Neural crest cell (in vitro differentiated cells): ENCODE results near the gene RPRD1A. TPM values are rescaled to one million over a fixed set of nuclear protein-coding genes. Genes with fewer than 3 reads are reported as not detected.
"Not testable (repeated sequence)": the region's sequence is repeated elsewhere in the genome, so short reads cannot be mapped to it uniquely, and the experiment has no call there.

Experiments
- DNase-seq: peaks from one replicate; pipeline ENCODE4 v3.0.0; 2021; ENCODE audit warnings: low read depth, mixed read lengths, low spot score
- H3K27ac Mint-ChIP-seq: one replicate; pipeline ENCODE4 v1.8.0; 2021; ENCODE audit warnings: mild to moderate bottlenecking, mixed read lengths; ENCODE audit not compliant: unreplicated experiment
- H3K27me3 Mint-ChIP-seq: 2 replicates; pipeline ENCODE4 v1.8.0; 2021; ENCODE audit warnings: low read depth, mild to moderate bottlenecking, mixed read lengths
- H3K36me3 Mint-ChIP-seq: 2 replicates; pipeline ENCODE4 v1.8.0; 2021; ENCODE audit warnings: low read depth, mild to moderate bottlenecking, mixed read lengths
- H3K4me1 Mint-ChIP-seq: 2 replicates; pipeline ENCODE4 v1.8.0; 2021; ENCODE audit warnings: mixed read lengths
- H3K4me3 Mint-ChIP-seq: one replicate; pipeline ENCODE4 v1.8.0; 2021; ENCODE audit warnings: mild to moderate bottlenecking, mixed read lengths
- H3K9me3 Mint-ChIP-seq: 2 replicates; pipeline ENCODE4 v1.8.0; 2021; ENCODE audit warnings: mixed read lengths
- CTCF ChIP-seq: fragments of 200-600 bp; sonication (generic); conservative IDR thresholded peaks from 2 replicates; pipeline ENCODE4 v1.5.0; 2021; ENCODE audit warnings: antibody characterized with exemption, mild to moderate bottlenecking
- total RNA-seq: library from RNA; stranded (reverse); gene quantifications from 2 replicates; pipeline ENCODE4 v1.2.1, GENCODE V29; 2021

RPRD1A gene
- total RNA-seq, 1 donor from 2014 or later, result 76.3 TPM

- DNase-seq, result no peak
- Mint-ChIP-seq H3K27ac (no peak overlapping the region), H3K4me3 (peak overlapping the region; percentile 8), H3K36me3 (no peaks in the 10 kb centered on the region), H3K4me1 (peaks cover 16% of the 10 kb centered on the region), H3K9me3 (no peaks in the 10 kb centered on the region), H3K27me3 (peaks cover 3% of the 10 kb centered on the region)
- TF ChIP-seq CTCF, result no peak
Measured at GRCh38 chr18:35968278-35968880, 99.0 kb downstream of the RPRD1A start.

DNA sequence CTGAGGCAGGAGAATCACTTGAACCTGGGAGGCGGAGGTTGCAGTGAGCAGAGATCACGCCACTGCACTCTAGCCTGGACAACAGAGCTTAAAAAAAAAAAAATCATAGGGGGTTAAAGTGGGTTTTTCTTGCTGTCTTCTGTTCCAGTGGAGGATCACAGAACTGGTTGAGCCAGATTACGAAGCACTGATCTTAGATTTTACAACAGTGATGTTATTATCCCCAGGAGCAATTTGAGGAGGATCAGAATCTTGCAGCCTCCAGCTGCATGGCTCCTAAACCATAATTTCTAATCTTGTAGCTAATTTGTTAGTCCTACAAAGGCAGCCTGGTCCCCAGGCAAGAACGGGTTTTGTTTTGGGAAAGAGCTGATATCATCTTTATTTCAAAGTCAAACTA lies 99.5 kb downstream of the RPRD1A start:
- DNase-seq, H3K27ac Mint-ChIP-seq, H3K36me3 Mint-ChIP-seq, H3K4me3 Mint-ChIP-seq, H3K9me3 Mint-ChIP-seq, H3K27me3 Mint-ChIP-seq: not testable (repeated sequence)
- H3K4me1 Mint-ChIP-seq, result peaks cover 11% of the 10 kb centered on the region

DNA sequence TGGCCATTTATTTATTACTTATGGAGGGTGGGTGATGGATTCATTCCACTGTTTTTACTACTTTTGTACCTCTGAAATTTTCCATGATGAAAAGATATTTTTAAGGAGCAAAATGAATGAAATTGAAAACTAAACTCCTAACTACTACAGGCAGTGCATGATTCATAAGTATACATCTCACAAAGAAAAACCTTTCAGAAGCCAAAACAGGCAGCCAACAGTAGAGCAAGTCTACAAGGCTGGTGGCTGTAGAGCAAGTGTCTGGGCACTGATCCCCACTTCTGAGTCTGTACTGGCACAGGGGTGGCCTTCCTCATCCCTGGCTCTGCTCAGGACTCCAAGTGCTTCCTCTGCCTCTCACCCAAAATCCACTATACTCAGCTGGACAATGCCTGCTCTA lies 103.0 kb downstream of the RPRD1A start:
- H3K27ac Mint-ChIP-seq, result no peak overlapping the region
- no peaks in the 10 kb centered on the region for H3K4me1 Mint-ChIP-seq
- TF ChIP-seq CTCF, result no peak
- H3K27me3 Mint-ChIP-seq, result peaks cover 12% of the 10 kb centered on the region
- H3K36me3 Mint-ChIP-seq, result no peaks in the 10 kb centered on the region
- peaks cover 4% of the 10 kb centered on the region for H3K9me3 Mint-ChIP-seq
- no peak for DNase-seq
- H3K4me3 Mint-ChIP-seq, result no peak overlapping the region

GRCh38 chr18:35962320-35962719 lies 105.0 kb downstream of the RPRD1A start:
- Mint-ChIP-seq H3K9me3 (peaks cover 12% of the 10 kb centered on the region), H3K36me3 (peaks cover 4% of the 10 kb centered on the region), H3K27me3 (peaks cover 24% of the 10 kb centered on the region), H3K4me3 (no peak overlapping the region), H3K4me1 (no peaks in the 10 kb centered on the region), H3K27ac (peak overlapping the region; percentile 3)
- no peak for TF ChIP-seq CTCF
- no peak for DNase-seq

DNA sequence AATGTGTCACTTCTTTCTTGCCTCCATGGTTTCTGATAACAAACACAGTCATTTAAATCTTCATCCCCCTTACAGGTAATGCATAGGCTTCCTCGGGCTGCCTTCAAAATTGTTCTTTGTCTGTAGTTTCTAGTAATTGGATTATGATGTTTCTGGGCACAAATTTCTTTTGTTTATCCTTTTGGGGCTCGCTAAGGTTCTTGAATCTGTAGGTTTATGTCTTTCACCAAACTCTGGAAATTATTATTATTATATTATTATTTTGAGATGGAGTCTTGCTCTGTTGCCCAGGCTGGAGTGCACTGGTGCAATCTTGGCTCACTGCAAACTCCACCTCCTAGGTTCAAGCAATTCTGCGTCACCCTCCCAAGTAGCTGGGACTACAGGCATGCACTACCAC lies 111.1 kb downstream of the RPRD1A start:
- no peak overlapping the region for H3K4me3 Mint-ChIP-seq
- no peak for DNase-seq
- no peak overlapping the region for H3K27ac Mint-ChIP-seq
- no peaks in the 10 kb centered on the region for H3K4me1 Mint-ChIP-seq
- peaks cover 4% of the 10 kb centered on the region for H3K36me3 Mint-ChIP-seq
- H3K9me3 Mint-ChIP-seq, result peaks cover 7% of the 10 kb centered on the region
- TF ChIP-seq CTCF, result no peak
- H3K27me3 Mint-ChIP-seq, result peaks cover 41% of the 10 kb centered on the region

DNA sequence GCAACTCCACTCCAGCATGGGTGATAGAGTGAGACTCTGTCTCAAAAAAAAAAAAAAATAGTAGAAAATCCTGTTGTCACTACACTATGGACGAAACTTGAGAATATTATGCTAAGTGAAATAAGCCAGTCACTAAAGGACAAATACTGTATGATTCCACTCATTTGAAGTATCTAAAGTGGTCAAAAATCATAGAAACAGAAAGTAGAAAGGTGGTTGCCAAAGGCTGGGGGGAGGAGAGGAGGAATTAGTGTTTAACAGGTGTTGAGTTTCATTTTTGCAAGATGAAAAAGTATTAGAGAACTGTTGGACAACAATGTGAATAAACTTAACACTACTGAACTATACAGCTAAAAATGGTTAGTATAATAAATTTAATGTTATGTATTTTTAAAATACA lies 113.7 kb downstream of the RPRD1A start:
- TF ChIP-seq CTCF, result no peak
- peaks cover 43% of the 10 kb centered on the region for H3K27me3 Mint-ChIP-seq
- peaks cover 4% of the 10 kb centered on the region for H3K36me3 Mint-ChIP-seq
- DNase-seq, result no peak
- peaks cover 5% of the 10 kb centered on the region for H3K4me1 Mint-ChIP-seq
- H3K27ac Mint-ChIP-seq, result no peak overlapping the region
- H3K4me3 Mint-ChIP-seq, result no peak overlapping the region
- H3K9me3 Mint-ChIP-seq, result peaks cover 3% of the 10 kb centered on the region
